ENCODE results near the gene FGFRL1. TPM values are rescaled to one million over a fixed set of nuclear protein-coding genes. Genes with fewer than 3 reads are reported as not detected.

FGFRL1 gene
- total RNA-seq, 2 donors from 2014 or later = 61.1 to 84.0 TPM

DNA sequence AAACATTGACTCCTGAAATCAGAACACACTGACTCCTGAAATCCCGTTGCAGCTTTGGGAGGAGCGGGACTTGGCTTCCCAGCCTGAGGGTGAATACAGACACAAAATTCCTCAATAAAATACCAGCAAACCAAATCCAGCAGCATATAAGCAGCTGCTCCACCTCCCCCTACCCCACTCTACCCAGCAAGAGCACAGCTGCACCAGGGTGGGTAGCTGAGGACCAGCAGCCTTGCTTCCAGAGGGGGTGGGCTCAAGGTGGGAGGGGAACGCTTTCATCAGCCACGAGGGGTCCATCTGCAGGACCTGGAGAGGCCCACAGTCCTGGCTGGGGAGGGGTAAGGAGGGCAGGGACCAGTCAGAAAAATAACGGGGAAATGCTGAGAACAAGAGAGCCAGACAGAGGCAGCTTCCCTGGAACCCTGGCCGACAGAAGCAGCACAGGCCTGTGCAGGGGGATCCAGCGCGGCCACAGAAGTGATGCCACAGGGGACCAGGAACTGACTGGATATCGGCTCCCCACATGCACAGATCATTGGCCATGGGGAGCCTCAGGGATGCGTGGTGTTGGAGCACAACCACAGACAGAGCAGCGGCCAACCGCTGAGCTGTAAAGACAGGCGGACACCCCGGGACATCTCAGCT lies 49.8 kb downstream of the FGFRL1 start:
- no peak for TF ChIP-seq CTCF (IDR thresholded peaks at IDR 0.05)
- Histone ChIP-seq H3K9me3 (no peaks in the 10 kb centered on the region), H3K4me3 (no peak overlapping the region), H3K27ac (no peak overlapping the region), H3K27me3 (replicated peaks; ENCODE audit: insufficient read depth) (no peaks in the 10 kb centered on the region), H3K36me3 (no peaks in the 10 kb centered on the region), H3K4me1 (ENCODE audit: control insufficient read depth in 1 of 2, low read depth in 2 of 2) (no peaks in the 10 kb centered on the region)
- DNase-seq (ENCODE audit: low spot score) = no peak
- ATAC-seq (ENCODE audit: insufficient number of reproducible peaks, low FRiP score, low read depth) = no peak

GRCh38 chr4:1061760-1062159 lies 50.3 kb downstream of the FGFRL1 start:
- H3K9me3 ChIP-seq = no peaks in the 10 kb centered on the region
- ATAC-seq (ENCODE audit: insufficient number of reproducible peaks, low FRiP score, low read depth) (no peak), DNase-seq (ENCODE audit: low spot score) (no peak)
- H3K27me3 ChIP-seq (replicated peaks; ENCODE audit: insufficient read depth) = no peaks in the 10 kb centered on the region
- TF ChIP-seq CTCF (IDR thresholded peaks at IDR 0.05) = no peak
- H3K4me3 ChIP-seq = no peak overlapping the region
- no peaks in the 10 kb centered on the region for H3K4me1 ChIP-seq (ENCODE audit: control insufficient read depth in 1 of 2, low read depth in 2 of 2)
- H3K36me3 ChIP-seq = no peaks in the 10 kb centered on the region
- no peak overlapping the region for H3K27ac ChIP-seq

DNA sequence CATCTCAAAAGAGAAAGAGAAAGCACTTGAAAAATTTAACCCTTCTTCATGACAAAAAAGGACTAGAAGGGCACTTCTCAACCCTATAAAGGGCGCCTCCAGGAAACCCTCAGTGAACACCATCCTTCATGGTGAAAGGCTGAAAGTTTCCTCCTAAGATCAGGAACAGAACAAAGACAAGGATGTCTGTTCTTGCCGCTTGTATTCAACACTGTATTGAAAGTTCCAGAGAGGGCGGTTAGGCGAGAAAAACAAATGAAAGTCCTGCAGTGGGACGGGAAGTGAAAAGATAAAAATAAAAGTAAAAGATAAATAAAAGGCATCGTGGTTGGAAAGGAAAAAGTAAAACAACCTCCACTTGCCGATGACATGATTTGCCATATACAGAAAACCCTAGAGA lies 51.0 kb downstream of the FGFRL1 start:
- TF ChIP-seq CTCF (IDR thresholded peaks at IDR 0.05) = no peak
- H3K27ac ChIP-seq = no peak overlapping the region

DNA sequence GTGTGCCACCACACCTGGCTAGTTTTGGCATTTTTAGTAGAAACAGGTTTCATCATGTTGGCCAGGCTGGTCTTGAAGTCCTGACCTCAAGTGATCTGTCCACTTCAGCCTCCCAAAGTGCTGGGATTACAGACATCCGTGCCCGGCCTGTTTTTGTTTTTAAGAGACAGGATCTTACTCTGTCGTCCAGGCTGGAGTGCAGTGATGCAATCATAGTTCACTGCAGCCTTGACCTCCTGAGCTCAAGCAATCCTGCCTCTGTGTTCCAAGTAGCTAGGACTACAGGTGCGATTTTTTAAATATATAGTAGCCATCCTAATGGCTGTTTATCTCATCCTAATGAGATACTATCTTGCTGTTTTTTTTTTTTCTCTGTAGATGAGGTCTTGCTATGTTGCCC lies 54.3 kb downstream of the FGFRL1 start:
- no peak for ATAC-seq (ENCODE audit: insufficient number of reproducible peaks, low FRiP score, low read depth)
- Histone ChIP-seq H3K27ac (no peak overlapping the region), H3K9me3 (no peaks in the 10 kb centered on the region), H3K36me3 (no peaks in the 10 kb centered on the region), H3K4me1 (ENCODE audit: control insufficient read depth in 1 of 2, low read depth in 2 of 2) (no peaks in the 10 kb centered on the region), H3K4me3 (no peak overlapping the region), H3K27me3 (replicated peaks; ENCODE audit: insufficient read depth) (no peaks in the 10 kb centered on the region)
- no peak for DNase-seq (ENCODE audit: low spot score)
- no peak for TF ChIP-seq CTCF (IDR thresholded peaks at IDR 0.05)

More for the DNA sequence above, 51.0 kb downstream of the FGFRL1 start:
- Histone ChIP-seq H3K4me1 (ENCODE audit: control insufficient read depth in 1 of 2, low read depth in 2 of 2) (no peaks in the 10 kb centered on the region), H3K4me3 (no peak overlapping the region), H3K36me3 (no peaks in the 10 kb centered on the region), H3K27me3 (replicated peaks; ENCODE audit: insufficient read depth) (no peaks in the 10 kb centered on the region), H3K9me3 (no peaks in the 10 kb centered on the region)
- ATAC-seq (ENCODE audit: insufficient number of reproducible peaks, low FRiP score, low read depth) (no peak), DNase-seq (ENCODE audit: low spot score) (no peak)

DNA sequence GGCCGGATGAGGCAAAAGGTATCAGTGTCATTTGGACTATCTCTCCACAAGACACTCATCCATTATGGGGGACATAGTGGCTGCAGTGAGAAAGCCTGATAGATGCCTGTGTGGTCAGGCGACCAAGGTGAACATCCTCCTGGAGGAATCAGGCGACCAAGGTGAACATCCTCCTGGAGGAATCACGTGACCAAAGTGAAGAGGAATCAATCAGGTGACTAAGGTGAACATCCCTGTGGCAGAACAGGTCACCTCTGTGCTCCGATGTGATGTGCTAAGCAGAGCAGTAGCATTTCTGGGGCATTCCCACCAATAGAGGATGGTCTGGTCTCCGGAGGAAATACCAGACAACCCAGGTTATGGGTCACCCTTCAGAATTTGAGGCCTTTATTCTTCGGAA lies 58.0 kb downstream of the FGFRL1 start:
- ATAC-seq (ENCODE audit: insufficient number of reproducible peaks, low FRiP score, low read depth) (no peak), DNase-seq (ENCODE audit: low spot score) (no peak)
- no peaks in the 10 kb centered on the region for H3K36me3 ChIP-seq

More for the DNA sequence above, 58.0 kb downstream of the FGFRL1 start:
- no peak for TF ChIP-seq CTCF (IDR thresholded peaks at IDR 0.05)
- Histone ChIP-seq H3K27me3 (replicated peaks; ENCODE audit: insufficient read depth) (no peaks in the 10 kb centered on the region), H3K4me3 (no peak overlapping the region), H3K9me3 (no peaks in the 10 kb centered on the region), H3K27ac (no peak overlapping the region), H3K4me1 (ENCODE audit: control insufficient read depth in 1 of 2, low read depth in 2 of 2) (no peaks in the 10 kb centered on the region)

Measured in thoracic aorta (tissue), 2 donors.